NCI-H345 (cell line): ENCODE results near the gene STARD13.
A peak's percentile ranks its signal among the peaks of the same experiment; 100 is the strongest.
"Not testable (repeated sequence)": the region's sequence is repeated elsewhere in the genome, so short reads cannot be mapped to it uniquely, and the experiment has no call there.

Experiments
- DNase-seq: peaks from one replicate; lab custom pipeline; 2025; lab: John Stamatoyannopoulos, UW

The STARD13 gene

DNA sequence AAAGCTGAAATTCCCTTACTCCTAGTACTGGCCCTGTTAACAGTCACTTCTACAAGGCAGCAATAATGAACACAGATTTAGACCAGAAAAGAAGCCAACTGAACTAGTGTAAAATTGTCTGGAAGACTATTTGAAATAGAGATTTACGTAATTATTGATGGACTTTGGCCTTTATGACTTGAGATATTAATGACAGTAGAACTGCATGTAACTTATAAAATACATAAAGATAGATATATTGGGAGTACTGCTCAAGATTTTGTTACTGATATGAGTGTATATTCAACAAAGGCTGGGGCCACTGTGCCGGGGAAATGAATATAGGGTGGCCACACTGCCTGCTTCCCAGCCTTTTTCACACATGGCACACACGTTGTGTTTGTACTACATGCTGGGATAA lies 88.8 kb downstream of the STARD13 start:
- no peak for DNase-seq

DNA sequence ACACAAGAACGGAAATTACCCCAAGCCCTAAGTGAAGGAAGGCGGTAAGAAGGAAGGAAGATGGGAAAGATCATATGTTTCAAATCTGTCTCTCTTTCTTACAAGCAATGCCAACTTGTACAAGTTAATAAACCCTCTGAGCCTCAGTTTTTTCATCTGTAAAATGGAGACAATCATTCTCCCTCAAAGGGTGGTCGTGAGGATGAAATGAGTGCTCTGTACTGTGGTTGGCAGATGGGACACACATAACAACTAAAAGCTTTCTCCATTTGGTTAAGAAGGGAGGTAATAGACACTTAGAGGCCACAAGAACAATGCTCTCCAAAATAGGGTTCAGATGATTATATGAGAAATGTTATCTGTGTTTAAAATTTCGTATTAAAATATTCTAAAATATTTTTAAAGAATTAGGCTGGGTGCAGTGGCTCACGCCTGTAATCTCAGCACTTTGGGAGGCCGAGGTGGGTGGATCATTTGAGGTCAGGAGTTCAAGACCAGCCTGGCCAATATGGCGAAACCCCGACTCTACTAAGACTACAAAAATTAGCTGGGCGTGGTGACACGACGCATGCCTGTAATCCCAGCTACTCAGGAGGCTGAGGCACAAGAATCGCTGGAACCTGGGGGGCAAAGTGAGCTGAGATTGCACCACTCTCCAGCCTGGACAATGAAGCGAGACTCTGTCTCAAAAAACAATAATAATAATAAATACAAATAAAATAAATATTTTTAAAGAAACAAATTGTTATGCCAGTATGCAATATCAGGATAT lies 89.7 kb downstream of the STARD13 start:
- DNase-seq = no peak

DNA sequence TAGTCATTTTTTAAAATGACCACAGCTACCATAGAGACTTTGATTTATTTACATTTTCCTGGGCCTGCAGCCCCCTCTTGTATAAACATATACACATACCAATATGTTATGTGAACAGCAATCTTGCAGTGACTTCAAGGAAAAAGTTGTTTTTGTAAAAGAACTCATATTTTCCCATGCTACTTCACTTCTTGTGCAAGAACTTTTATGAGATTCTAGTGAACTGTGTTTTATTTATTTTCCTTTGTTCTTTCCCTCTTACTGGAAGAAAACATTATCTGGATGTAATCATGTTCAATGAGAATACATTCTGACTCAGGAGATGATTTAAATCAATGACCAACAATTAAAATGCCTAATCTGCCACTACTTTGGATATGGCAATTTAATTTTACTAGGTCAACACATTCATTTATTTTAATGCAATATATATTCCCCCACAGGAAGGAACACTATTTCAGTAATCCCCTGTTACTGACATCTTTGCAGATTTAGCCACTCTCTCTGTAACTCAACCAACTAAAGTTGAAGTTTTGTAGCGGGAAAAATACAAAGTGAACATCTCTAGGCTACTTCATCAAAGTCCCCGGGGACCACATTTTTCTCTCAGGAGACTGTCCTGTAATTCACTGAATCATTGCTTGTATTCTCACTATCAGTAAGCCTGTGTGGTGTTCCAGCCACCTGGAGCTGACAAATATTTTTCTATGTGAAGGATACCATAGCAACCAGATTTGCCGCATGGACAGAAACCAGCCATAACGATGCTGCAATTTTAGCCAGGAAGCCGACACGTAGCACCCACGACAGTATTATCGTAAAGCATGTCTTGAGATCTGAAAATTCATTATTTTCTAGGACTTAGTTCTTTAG lies 90.5 kb downstream of the STARD13 start:
- DNase-seq = no peak

DNA sequence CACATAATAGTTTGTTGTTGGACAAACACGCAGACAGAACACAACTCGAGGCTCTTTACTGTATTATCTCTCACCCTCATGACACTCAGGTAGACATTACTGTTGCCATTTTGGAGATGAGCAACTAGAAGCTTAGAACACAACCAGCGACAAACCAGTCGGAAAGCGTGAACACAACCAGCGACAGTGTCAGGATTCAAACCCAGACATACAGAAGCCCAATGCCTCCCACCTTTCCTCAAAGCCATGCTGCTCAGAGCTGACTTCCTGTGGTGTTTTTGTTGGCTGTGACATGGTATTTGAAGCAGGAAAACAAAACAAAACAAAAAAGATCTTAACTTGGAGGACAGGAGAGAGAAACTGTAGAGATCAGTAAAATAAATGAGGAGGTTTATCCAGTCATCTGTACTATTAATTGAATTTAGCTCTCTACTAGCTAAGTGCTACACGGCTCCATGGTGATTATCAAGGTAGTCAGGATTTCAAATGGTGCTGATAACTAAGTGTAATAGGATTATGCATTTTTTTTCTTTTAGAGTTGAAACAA lies 92.1 kb downstream of the STARD13 start:
- no peak for DNase-seq

GRCh38 chr13:33191425-33192210 lies 93.9 kb downstream of the STARD13 start:
- DNase-seq = no peak

DNA sequence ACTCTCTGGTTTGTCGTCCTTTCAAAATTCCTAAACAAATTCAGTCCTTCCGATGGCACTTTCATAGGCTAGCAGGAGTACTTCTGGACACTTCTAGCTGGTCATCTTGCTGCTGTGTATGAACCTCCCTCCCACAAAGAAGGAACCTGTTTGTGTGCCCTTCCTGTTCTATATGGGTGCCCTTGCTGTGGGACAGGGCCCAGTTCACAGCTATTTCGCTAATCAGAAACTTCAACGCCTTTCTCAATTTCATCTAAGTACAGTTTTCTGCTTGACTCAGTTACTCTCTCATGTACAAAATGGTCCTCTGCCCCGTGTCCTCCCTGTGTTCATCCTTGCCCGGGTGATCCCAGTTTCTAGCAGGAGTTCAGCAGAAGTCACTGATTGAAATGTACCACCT lies 96.1 kb downstream of the STARD13 start:
- DNase-seq = no peak

DNA sequence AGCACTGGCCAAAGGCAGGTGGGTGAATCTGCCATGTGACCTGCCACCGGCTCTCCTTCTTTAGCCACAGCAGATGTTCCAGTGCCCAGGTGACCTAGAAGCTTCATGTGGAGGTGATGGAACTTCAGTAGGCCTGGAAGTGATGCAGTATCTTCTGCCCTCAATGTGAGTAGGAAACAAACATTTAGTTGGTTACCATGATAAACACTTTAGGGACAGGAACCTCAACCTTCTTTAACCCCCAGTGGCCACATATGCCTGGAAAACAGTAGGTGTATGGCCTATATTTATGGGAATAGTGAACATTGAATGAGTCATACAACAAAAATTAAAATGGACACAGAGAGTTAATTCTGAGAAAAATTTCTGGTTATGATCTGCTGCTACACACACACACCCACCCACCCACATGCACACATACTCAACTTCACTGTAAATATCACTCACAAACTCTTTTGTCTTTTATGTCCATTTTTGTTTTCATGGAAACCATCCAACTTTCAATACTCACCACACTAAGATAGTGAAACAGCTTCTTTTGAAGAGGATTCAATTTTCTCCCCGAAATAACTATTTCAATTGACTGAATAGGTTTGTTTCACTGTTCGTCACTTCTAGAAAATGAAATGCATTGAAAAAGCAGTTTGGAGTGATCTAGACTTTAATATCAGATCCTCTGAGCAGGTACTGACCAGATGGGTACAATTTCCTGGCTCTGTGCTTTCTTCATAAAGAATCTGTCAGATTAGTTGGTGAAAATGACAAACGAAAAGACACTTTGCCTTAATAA lies 97.3 kb downstream of the STARD13 start:
- no peak for DNase-seq

- DNase-seq = no peak
These were observed 98.7 kb downstream of the STARD13 start for GRCh38 chr13:33186861-33187291.

- DNase-seq = no peak
These were observed 99.7 kb downstream of the STARD13 start for GRCh38 chr13:33185853-33186252.

DNA sequence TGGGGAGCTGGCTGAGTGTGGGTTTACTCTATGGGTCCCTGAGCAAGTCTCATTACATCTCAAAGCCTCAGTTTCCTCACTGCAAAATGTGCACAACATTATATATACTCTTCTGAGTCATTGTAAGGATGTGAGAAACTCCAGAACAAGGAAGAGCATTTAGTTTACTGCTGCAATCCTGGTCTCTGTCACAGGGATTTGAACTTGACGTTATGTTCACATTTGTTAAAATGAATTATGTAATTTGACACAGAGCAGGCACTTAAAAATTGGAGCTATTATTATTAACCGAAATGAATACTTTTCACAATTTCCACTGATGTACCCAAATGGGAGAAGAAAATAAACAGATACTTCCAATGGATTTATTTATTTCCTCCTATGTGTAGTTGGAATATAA lies 101.0 kb downstream of the STARD13 start:
- DNase-seq = no peak

GRCh38 chr13:33184112-33184490 lies 101.5 kb downstream of the STARD13 start:
- no peak for DNase-seq

GRCh38 chr13:33183431-33184111 lies 102.0 kb downstream of the STARD13 start:
- no peak for DNase-seq

GRCh38 chr13:33182729-33183128 lies 102.8 kb downstream of the STARD13 start:
- DNase-seq = no peak

- DNase-seq = no peak
These were observed 104.3 kb downstream of the STARD13 start for GRCh38 chr13:33181264-33181663.

- DNase-seq = no peak
These were observed 105.3 kb downstream of the STARD13 start for GRCh38 chr13:33180122-33180804.

DNA sequence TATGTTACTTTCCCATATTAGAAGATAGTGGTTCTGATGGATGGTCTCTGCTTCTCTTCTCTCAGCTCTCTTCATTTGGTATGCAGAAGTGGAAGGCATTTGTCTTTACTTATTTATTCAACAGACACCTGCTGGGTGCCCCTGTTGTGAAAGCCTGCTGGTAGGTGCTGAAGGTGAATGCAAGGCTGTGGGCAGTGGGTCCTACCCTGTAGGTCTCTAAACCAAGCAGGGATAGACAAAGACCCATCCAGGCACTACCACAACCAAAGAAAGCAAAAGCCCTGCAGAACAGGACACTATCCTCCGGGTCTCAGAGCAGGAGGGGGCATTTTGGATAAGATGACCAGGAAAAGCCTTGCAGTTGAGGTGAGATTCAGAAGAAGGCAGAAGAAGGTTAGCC lies 106.1 kb downstream of the STARD13 start:
- peak; percentile 5 for DNase-seq

DNA sequence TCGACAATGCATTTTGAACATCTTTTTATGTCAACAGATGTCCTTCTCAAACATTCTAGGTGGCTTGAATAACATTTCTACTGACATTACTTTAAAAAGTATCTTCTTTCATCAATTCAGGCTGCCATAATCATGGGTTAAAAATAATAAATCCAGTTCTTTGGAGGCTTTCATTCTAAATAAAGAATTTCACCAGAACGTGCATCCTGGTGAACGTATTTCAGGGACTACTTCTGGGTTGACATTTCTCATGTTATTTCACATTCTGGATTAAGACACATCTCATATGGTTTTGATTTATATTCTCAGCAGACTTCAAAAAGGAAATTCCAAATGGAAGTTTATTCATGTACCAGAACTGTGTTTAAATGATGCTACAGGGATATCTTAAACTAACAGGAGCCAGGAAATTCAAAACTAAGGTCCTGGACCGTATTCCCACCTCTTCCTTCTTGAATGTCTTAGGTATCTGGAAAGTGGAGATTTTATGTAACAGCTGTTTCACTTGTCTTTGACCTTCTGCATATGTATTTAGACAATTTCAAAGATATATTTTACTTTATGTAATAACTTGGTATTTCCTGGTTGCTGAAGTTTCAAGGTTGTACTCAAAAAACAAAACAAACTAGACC lies 107.2 kb downstream of the STARD13 start:
- no peak for DNase-seq

GRCh38 chr13:33177340-33178208 lies 108.0 kb downstream of the STARD13 start:
- not testable (repeated sequence) for DNase-seq

- no peak for DNase-seq
These were observed 109.0 kb downstream of the STARD13 start for GRCh38 chr13:33176526-33176925.
